ENCODE measurements around the gene FCN2.

- TF ChIP-seq POLR2A (IDR thresholded peaks at IDR 0.05; ENCODE audit: low read length) (no peak), GATA1 (IDR thresholded peaks at IDR 0.05; ENCODE audit: low read depth, low read length) (no peak)
Observed at GRCh38 chr9:134863941-134864820, 16.4 kb upstream of the FCN2 start.
